ENCODE measurements around the gene CCDC171. TPM values are rescaled to one million over a fixed set of nuclear protein-coding genes. Genes with fewer than 3 reads are reported as not detected.
"Not testable (repeated sequence)": the region's sequence is repeated elsewhere in the genome, so short reads cannot be mapped to it uniquely, and the experiment has no call there.

The CCDC171 gene
- total and polyA plus RNA-seq, 12 donors, result 0.29 to 2.4 (median 1.6) TPM

DNA sequence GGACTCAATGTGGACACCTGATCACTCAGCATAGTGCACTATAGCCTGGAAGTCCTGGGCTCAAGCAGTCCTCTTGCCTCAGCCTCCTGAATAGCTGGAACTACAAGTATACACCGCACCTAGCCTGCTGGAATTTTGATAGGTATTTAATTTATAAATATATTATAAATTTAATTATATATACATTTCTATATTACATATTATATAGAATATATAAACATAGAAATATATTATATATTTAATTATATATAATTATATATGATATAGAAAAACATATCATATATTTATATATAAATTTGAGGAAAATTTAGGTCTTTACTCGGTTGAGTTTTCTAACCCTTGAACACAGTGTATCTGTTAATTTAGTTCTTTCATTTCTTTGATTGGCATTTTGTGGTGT is 26.9 kb upstream of the CCDC171 start:
- H3K27ac ChIP-seq, result no peak overlapping the region
- 50 to 95% methylated on average over 2 of the region's 2 CpGs for WGBS, 2 donors
- no peaks in the 10 kb centered on the region for H3K9me3 ChIP-seq
- TF ChIP-seq, protein P1, sequence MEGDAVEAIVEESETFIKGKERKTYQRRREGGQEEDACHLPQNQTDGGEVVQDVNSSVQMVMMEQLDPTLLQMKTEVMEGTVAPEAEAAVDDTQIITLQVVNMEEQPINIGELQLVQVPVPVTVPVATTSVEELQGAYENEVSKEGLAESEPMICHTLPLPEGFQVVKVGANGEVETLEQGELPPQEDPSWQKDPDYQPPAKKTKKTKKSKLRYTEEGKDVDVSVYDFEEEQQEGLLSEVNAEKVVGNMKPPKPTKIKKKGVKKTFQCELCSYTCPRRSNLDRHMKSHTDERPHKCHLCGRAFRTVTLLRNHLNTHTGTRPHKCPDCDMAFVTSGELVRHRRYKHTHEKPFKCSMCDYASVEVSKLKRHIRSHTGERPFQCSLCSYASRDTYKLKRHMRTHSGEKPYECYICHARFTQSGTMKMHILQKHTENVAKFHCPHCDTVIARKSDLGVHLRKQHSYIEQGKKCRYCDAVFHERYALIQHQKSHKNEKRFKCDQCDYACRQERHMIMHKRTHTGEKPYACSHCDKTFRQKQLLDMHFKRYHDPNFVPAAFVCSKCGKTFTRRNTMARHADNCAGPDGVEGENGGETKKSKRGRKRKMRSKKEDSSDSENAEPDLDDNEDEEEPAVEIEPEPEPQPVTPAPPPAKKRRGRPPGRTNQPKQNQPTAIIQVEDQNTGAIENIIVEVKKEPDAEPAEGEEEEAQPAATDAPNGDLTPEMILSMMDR (IDR thresholded peaks at IDR 0.05), result no peak
- no peaks in the 10 kb centered on the region for H3K36me3 ChIP-seq
- DNase-seq (no peak), ATAC-seq (no peak)
- no peaks in the 10 kb centered on the region for H3K27me3 ChIP-seq
- H3K4me1 ChIP-seq, result no peaks in the 10 kb centered on the region
- intact Hi-C loops (cut with DNase I), result no loop called here
- H3K4me3 ChIP-seq, result no peak overlapping the region

DNA sequence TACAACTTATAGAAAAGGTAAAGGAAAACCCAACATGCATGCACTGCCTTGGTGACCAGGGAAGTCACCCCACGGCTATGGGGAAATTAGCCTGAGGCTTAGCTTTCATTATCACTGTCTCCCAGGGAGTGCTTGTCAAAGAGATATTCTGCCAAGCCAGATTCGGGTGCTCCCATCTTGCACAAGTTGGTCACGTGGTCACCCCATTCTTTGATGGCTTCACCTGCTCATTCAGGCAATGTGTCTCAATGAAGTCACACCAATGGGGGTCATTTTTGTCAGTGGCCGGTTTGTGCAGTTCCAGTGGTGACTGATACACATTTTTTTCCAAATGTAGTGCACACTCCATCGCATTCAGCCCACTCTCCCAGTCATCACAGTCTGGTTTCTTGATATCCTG is 25.8 kb upstream of the CCDC171 start:
- H3K9me3 ChIP-seq; H3K4me1 ChIP-seq; H3K36me3 ChIP-seq; H3K4me3 ChIP-seq; intact Hi-C loops (cut with DNase I); H3K27ac ChIP-seq; DNase-seq; ATAC-seq; H3K27me3 ChIP-seq: not testable (repeated sequence)
- WGBS, 2 donors, result 92 to 96% methylated on average over 5 of the region's 5 CpGs

DNA sequence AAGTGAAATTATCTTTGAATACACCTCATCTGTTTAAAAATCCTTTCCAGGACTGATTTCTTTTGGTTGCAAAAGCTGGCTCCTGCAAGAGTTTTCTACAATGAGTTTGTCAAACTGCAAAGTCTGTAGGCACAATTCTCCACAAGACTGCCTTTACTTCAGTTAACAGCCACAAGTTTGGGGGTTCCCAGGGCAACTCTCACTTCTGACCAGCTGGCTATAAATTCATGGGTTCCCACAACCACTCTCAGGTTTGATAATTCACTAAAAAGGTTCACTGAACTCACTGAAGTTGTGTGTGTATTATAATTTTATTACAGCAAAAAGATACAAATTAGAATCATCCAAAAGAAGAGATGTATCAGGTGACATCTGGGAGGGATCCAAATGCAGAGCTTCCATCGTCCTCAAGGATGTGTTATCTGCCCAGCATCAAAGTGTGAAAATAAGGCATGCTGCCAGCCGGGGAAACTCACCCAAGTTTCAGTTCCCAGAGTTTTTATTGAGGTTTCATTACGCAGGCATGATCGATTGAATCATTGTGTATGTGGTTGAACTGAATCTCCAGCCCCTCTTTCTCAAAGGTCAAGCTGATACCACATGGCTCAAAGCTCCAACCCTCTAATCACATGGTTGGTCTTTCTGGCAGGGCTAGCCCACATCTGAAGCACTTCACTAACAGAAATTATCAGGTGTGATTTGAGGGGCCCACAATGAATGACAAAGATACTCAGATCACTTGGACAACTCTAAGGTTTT is 23.1 kb upstream of the CCDC171 start:
- Histone ChIP-seq H3K27me3 (no peaks in the 10 kb centered on the region), H3K4me1 (no peaks in the 10 kb centered on the region), H3K4me3 (no peak overlapping the region), H3K36me3 (no peaks in the 10 kb centered on the region), H3K9me3 (no peaks in the 10 kb centered on the region), H3K27ac (no peak overlapping the region)
- 62 to 67% methylated on average over 4 of the region's 4 CpGs for WGBS, 2 donors
- no peak for ATAC-seq
- TF ChIP-seq, protein P1 (IDR thresholded peaks at IDR 0.05), result no peak
- DNase-seq, result no peak
- intact Hi-C loops (cut with DNase I), result loop anchor here in 1 of 10 donors (5.0 kb wide), 1 partner anchor 317 kb away; no protein-coding TSS in a partner anchor

DNA sequence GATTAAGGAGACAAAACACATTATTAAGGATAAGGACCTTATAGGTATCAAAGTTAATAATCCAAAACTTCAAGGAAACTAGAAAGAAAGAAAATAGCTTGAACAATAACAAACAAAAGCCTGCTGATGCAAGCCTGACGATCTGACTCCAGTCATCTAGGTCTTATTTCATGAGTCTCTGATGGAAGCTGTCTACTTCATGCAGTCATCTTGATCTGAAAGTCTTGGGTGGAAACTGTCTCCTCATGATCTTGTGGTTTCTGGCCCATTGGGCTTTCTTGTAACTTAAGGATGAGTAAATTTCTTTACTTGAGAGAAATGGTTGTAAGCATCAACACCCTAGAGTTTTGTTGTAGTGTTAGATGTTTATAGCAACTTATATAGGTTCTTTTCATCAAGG is 21.5 kb upstream of the CCDC171 start:
- WGBS, 2 donors, result 53 to 70% methylated on average over 1 of the region's 1 CpG
- no peak overlapping the region for H3K4me3 ChIP-seq
- H3K27me3 ChIP-seq, result no peaks in the 10 kb centered on the region
- no peak overlapping the region for H3K27ac ChIP-seq
- no peaks in the 10 kb centered on the region for H3K36me3 ChIP-seq
- intact Hi-C loops (cut with DNase I), result loop anchor here in 1 of 10 donors (5.0 kb wide), 1 partner anchor 319 kb away; no protein-coding TSS in a partner anchor
- no peaks in the 10 kb centered on the region for H3K9me3 ChIP-seq
- TF ChIP-seq, protein P1 (IDR thresholded peaks at IDR 0.05), result no peak
- no peaks in the 10 kb centered on the region for H3K4me1 ChIP-seq
- DNase-seq (no peak), ATAC-seq (no peak)

DNA sequence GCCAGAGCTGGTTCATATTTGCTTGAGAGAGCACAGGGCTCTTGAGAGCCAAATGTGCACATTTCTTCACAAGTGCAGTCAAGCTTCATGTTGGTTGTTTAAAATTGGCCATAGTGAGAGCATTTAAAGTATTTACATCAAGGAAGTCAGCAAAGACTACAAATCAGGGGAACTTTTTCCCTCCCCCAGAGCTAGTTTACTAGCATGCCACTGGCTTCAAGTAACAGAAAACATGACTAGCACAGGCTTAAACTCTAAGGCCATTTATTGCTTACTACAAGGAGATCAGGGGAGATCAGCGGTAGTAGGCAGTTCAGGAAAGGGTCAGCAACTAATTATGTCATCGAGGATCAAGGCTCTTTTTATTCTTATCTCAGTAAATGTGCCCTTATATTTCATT is 11.0 kb upstream of the CCDC171 start:
- intact Hi-C loops (cut with DNase I), result loop anchor here in 1 of 10 donors (5.0 kb wide), 1 partner anchor 50 kb away; no protein-coding TSS in a partner anchor
- DNase-seq (no peak), ATAC-seq (no peak)
- Histone ChIP-seq H3K4me3 (no peak overlapping the region), H3K36me3 (no peaks in the 10 kb centered on the region), H3K27ac (no peak overlapping the region), H3K9me3 (peaks cover 0 to 7% (median 0%) of the 10 kb centered on the region in 11 donors), H3K27me3 (peaks cover 0 to 4% (median 0%) of the 10 kb centered on the region in 7 donors), H3K4me1 (no peaks in the 10 kb centered on the region)
- 47 to 56% methylated on average over 2 of the region's 2 CpGs for WGBS, 2 donors
- TF ChIP-seq, protein P1 (IDR thresholded peaks at IDR 0.05), result no peak
